Muscle of arm (tissue), 14 donors: Measurements from ENCODE around the gene CDH22. TPM values are rescaled to one million over a fixed set of nuclear protein-coding genes. Genes with fewer than 3 reads are reported as not detected.

ENCODE experiments used
- DNase-seq: peaks from one replicate; pipeline ENCODE4 v3.0.0-alpha.2; 2013
- long read RNA-seq, 11 donors: transcript quantifications; one replicate each; lab custom pipeline, GENCODE V29; 2026
- polyA plus RNA-seq, 12 donors: library from polyadenylated mRNA; unstranded; fragments of 120-200 nt; gene quantifications; one replicate each; pipeline ENCODE4 v1.2.1, GENCODE V29; 2013; ENCODE audit not compliant: insufficient read length in 12 of 12

The CDH22 gene
- under 1 TPM in 10 of 12 donors, not detected in 2; 0.09 to 0.59 (median 0.24) TPM for polyA plus RNA-seq
- long read RNA-seq, donor 1, partial matches to known transcripts: 0 of 1 reads
- long read RNA-seq, donor 1, other reads (novel, unspliced or antisense): 0 of 1 reads
- long read RNA-seq, donor 2: 0 reads
- long read RNA-seq, donor 3: 0 reads
- long read RNA-seq, donor 4: 0 reads
- long read RNA-seq, donor 5: 0 reads
- long read RNA-seq, donor 6: 0 reads
- long read RNA-seq, donor 7: 0 reads
- long read RNA-seq, donor 8: 0 reads
- long read RNA-seq, donor 9: 0 reads
- long read RNA-seq, donor 10: 0 reads
- long read RNA-seq, donor 11: 0 reads

GRCh38 chr20:46308258-46309157 lies at the start of gene CDH22:
CDH22 (minus strand) TSS chr20:46308498; CDS start chr20:46251294, 57,204 bp downstream.
- DNase-seq: peak; percentile 35

DNA sequence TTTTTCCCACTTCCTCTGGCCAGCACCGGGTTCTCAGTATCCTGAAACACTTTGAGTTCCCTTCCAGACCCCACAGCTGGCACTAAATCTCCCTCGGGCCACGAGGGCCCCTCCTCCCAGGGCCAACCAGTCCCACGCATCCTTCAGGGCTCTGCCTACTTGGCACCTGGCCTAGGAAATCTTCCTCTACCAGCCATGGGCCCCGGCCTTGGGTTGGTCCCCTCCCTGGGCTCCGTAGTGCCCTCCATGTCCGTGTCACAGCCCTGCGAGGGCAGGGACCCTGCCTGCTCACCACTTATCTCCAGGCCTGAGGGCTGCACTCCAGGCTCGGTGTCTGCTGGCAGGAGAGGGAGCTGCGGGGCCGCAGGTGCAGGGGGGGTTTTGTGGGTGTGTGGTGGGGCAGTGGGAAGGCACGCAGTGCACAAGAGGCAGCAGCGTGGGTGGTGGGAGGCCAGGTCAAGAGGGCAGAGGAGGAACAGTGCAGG lies 48.8 kb upstream of the CDH22 start:
- no peak for DNase-seq

- DNase-seq: no peak
Measured at GRCh38 chr20:46356195-46357029, 48.1 kb upstream of the CDH22 start.

DNA sequence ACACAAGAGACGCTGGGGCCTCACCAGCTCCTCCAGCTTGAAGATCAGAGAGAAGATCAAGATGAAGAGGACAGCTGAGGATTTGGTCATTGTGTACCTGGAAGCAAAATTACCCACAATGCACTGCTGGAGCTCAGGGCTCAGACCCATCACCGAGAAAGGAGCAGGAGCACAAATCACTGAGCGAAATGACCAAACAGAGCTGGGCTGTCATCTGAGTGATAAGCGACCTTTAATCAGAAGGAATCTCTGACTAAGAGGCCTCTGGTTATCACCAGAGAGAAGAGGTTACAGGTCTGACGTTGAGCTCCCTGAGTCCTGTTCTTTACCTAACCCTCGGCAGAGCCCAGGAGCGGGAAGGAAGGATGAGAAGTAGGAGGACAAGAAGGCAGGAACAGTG lies 47.5 kb upstream of the CDH22 start:
- DNase-seq: no peak

DNA sequence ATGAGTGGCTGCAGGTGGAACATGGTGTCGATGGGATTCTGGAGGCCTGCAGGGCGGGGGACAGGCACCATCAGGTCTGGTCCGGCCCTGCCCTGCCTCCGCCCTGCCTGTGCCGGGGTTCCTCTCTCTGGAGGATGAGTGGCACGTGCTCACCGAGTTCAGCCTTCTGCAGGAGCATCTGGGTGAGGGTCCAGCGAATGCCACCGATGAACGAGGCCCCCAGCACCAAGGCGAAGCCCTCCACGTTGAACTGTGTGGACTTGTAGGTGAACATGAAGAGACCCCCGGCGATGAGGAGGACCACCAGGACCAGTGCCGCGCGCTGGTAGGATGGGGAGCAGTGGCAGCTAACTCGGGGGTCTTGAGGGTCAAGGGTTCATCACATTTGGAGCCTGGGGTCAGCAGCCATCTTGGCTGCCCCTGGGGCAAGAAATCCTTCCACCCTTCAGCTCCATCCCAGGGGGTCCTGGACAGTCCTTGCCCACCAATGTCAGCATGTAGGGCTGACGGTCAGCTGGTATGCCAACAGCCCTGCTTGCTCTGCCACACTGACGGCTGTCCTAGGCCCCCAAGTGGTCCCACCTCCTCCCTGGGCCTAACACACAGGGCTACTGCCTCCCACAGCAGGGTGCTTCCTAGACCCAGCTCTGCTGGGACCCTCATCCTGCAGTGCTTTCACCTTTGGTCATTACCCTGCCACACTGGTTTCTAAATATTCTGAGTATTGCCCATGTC lies 46.8 kb upstream of the CDH22 start:
- no peak for DNase-seq

DNA sequence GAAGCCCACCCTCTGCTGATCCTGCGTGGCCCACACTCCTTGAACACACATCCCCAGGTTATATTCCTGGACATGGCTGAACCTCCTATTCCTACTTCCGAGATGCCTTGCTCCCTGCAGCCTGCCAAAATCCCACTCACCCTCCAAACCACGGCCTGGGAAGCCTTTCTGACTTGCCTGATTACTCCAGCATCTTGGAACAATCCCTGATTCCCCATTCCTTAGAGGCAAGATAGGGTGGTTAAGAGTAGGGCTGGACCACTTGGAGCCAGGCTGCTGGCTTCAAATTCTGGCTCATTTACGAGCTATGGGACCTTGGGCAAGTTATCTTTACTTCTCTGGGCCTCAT lies 45.9 kb upstream of the CDH22 start:
- no peak for DNase-seq

DNA sequence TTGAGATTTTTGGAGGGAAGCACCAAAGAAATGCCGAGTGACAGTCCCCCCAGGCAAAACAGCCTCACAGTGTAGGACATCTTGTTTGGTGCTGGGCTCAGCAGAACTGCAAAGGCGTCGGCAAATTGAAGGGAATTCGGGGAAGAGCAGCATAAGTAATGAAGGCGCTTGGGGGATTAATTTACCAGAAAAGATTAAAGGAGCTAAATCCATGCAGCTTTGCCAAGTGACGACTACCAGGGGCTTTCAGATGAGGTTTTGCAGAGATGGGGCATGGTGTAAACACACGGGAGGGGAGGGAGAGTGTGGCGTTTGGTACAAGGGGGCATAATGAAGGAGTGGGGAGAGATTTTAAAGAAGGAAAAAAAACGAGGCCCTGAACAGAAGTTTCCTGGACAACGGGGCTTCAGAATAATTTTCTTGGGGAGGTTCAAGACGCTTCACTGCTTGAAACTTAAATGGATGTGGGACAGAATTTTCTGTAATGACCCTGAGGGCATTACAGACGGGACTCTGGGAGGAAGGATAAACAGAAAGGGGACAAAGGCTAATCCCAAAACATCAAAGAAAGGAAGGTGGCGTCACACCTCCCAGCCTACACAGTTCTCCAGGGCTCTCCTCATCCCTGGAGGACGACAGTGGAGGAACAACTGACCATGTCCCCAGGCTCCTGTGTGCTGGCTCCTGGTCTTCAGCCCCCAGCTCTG lies 45.4 kb upstream of the CDH22 start:
- DNase-seq: no peak

DNA sequence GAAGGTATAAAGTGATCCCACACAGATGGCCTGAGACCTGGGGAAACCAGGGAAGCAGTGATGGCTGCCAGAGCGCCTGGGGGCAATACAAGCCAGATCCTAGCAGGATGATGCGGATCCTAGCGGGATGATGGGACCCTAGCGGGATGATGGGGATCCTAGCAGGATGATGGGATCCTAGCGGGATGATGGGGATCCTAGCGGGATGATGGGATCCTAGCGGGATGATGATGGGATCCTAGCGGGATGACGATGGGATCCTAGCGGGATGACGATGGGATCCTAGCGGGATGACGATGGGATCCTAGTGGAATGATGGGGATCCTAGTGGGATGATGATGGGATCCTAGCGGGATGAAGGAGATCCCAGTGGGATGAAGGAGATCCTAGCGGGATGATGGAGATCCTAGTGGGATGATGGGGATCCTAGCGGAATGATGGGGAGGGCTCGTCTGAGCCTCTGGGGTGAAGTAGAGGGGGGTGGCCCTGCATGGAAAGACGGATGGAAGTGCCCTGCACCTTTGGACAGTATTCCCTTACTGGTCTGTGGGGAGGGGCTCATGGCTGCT lies 44.2 kb upstream of the CDH22 start:
- DNase-seq: no peak

- no peak for DNase-seq
Measured at GRCh38 chr20:46351357-46352058, 43.2 kb upstream of the CDH22 start.

DNA sequence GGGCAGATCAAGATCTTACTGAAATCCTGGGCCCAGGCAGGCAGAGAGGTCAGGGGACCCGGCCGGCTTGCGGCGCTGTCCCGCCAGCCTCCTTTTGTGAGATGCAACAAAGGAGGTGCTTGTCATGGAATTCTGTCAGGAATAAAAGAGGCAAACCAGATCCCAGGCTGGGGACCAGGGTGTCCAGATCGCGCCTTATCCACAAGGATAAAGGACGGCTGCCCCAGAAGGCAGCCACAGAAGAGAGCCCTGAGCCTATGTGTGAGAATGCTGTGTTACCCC lies 42.6 kb upstream of the CDH22 start:
- DNase-seq: no peak

DNA sequence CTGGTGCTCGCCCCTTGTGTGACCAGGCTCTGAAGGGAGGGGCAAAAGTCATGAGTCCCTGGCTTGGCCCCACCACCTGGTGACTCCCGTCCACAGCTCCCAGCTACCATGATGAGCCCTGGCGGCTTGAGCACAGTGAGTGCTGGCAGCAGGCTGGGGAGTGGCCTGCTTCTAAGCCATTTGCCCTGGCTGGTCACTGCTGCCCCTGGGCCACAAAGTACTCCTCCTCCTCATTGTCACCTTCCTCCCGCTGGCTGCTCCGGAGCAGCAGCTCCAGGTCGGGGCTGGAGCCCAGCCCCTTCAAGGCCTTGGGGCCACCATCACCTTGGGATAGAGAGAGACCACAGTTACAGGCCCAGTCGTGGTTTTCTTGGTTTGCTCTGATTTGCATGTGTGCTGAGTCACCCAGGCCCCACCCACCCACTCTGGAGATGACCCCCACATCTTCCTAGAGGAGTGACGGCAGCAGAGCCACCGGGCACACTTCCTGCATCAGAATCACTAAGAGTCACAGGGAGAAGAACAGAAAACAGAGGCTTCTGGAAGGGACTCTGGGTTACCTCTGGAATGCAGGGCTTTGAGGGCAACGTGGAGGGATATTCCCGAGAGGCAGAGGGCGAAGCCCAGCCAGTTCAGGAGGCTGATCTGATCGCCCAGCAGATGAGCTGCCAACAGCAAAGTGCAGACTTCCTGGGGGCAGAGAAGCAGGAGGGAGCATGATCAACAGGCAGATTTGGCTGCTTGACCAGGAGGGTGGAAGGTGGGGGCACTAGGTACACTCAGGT lies 42.1 kb upstream of the CDH22 start:
- no peak for DNase-seq

- DNase-seq: no peak
Measured at GRCh38 chr20:46349742-46350056, 41.4 kb upstream of the CDH22 start.

- peak; percentile 84 for DNase-seq
Measured at GRCh38 chr20:46349035-46349741, 40.9 kb upstream of the CDH22 start.

- DNase-seq: peak; percentile 76
Measured at GRCh38 chr20:46347841-46348803, 39.8 kb upstream of the CDH22 start.

- no peak for DNase-seq
Measured at GRCh38 chr20:46346770-46347169, 38.5 kb upstream of the CDH22 start.

DNA sequence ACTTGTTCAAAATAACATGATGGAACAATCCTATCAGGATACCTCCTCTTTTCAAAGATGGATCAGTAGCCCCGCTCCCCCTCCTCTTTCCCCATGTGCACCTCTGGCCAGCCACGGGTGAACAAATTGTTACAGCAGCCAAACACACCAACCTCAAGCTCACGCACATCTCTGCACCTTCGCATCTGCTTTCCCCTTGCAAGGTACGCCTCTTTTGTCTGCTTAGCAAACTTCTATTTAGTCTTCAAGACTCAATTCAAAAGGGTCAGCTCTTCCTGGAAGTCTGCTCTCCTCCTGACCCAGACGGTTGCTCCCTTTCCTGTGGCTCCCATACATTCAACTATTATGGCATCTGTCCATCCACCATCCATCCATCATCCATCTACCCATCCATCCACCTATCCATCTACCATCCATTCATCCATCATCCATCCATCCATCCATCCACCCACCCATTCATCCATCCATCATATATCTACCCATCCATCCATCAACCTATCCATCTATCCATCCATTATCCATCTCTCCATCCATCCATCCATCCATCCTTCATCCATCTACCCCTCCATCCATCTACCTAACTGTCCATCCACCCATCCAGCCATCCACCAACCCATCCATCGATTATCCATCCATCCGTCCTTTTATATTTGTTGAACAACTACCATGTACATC lies 36.3 kb upstream of the CDH22 start:
- DNase-seq: no peak

DNA sequence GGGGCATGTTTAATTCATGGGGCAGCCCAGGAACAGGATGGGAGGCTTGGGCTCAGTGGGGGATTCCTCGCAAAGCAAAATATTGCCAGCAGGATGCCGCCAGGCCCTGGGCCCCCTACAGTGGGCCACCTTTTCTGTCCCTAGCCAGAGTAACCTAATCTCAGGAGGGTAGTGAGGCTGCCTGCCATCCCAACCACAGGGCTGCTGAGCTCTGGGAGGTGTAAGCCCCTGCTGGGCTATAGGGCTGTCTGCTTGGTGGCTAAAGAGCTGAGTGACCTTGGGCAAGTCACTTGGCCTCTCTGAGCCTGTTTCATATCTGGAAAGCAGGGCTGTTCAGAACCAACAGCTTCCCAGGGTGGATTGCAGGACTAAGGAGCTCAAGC lies 35.7 kb upstream of the CDH22 start:
- DNase-seq: no peak
